NCI-H774 (cell line): Measurements from ENCODE around the gene KIAA1755.

ENCODE experiments used
- DNase-seq: peaks from one replicate; lab custom pipeline; 2025; lab: John Stamatoyannopoulos, UW

Gene KIAA1755

GRCh38 chr20:38202153-38202981, 58.2 kb downstream of the KIAA1755 start:
- DNase-seq, result no peak

- DNase-seq, result no peak
These were observed 59.2 kb downstream of the KIAA1755 start for GRCh38 chr20:38201356-38201755.

DNA sequence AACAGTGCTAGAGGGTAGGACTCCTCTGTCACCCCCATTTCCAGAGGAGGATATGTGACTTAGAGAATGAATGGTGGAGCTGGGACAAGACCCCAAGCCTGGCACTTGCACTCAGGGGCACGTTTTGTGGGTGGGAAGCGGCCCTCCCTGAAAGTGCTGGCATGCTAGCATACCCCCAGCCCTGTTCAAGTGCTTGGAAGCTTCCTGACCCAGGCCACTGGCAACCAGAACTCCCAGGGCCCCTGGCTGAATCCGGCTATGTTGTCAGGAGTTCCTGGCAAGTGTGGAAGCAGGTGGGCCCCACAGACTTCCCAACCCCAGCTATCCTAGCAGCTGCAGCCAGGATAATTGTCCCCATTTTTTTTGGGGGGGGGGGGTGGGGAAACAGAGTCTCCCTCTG, 59.9 kb downstream of the KIAA1755 start:
- no peak for DNase-seq

GRCh38 chr20:38199501-38200390, 60.8 kb downstream of the KIAA1755 start:
- DNase-seq, result no peak

DNA sequence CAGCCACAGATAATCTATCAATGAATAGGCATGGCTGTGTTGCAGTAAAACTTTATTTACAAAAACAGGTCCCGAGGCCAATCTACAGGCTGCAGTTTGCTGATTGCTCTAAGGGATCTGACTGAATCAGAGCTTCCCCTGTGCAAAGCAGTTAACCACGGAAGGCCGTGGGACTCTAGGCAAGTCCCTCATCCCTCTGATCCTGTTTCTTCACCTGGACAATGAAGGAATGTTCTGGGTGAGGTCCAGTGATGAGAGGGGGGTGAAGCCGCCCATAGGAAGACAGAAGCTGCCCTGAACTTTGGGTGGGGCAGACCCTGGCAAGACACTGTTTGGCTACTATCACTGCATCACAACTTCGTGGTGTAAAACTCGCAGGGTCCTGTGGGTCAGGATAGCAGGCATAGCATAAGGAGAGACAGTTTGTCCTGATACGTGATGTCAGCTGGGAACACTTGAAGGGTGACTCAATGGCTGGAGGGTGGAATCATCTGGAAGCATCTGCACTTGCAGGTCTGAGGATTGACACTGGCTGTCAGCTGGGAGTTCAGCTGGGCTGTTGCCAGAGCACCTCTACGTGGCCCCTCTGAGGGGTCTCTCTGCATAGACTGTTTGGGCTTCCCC, 62.2 kb downstream of the KIAA1755 start:
- no peak for DNase-seq

- DNase-seq, result no peak
These were observed 62.9 kb downstream of the KIAA1755 start for GRCh38 chr20:38197619-38198018.

DNA sequence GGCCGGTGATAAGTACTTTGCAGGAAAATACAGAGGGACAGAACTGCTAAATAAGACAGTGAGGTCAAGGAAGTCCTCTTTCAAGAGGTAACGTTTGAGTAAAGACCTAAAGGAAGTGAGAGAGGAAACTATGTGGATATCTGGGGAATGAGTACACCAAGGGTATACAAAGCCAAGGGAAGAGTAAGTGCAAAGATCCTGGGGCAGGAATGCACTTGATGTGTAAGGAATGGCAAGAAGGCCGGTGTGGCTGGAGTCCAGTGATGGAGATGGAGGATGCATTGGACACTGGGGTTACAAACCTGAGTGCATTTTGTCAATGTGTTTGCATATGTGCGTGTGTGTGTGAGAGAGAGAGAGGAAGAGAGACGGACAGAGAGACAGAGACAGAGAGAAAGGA, 63.3 kb downstream of the KIAA1755 start:
- DNase-seq, result no peak

GRCh38 chr20:38196592-38196991, 63.9 kb downstream of the KIAA1755 start:
- no peak for DNase-seq

GRCh38 chr20:38196076-38196475, 64.5 kb downstream of the KIAA1755 start:
- DNase-seq, result no peak

DNA sequence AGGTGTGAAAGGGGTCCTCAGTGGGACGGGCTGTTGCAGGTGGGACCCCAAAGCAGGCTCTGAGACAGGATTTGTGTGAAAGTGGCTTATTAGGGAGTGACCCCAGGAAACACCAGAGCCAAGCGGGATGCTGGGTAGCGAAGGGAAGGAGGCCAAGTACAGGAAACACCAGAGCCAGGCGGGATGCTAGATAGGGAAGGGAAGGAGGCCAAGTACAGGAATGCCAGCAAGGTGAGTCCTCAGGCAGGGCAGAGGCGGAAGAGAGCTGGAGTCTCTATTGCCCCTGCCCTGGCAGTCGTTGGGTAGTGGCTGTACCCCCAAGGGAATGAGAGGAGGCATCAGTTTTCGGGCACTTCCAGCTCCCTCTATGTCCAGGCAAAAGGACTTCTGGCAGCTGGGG, 65.0 kb downstream of the KIAA1755 start:
- no peak for DNase-seq

DNA sequence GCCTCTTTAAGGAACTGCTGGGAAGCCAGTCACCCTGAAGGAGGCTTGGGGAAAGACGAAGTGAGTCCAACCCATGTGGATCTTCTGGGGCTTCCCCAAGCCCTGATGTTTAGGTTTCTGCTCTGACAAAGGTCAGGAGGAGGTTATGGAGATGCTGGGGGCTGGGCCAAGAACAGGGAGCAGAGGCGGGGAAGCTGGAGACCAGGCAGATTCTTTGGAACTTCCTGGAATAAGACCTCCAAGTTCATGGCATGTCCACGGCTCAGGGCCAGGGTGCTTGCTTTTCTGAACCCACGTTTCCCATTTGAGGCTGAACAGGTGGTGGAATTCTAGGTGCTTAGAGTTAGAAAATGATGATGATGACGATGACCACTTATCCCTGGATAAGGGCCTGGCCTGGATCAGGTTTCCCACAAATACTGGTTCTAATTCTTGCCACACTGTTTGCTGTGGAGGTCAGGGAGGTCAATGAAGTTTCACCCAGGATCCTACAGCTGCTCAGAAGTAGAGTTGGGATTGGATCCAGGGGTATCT, 65.5 kb downstream of the KIAA1755 start:
- DNase-seq, result no peak

DNA sequence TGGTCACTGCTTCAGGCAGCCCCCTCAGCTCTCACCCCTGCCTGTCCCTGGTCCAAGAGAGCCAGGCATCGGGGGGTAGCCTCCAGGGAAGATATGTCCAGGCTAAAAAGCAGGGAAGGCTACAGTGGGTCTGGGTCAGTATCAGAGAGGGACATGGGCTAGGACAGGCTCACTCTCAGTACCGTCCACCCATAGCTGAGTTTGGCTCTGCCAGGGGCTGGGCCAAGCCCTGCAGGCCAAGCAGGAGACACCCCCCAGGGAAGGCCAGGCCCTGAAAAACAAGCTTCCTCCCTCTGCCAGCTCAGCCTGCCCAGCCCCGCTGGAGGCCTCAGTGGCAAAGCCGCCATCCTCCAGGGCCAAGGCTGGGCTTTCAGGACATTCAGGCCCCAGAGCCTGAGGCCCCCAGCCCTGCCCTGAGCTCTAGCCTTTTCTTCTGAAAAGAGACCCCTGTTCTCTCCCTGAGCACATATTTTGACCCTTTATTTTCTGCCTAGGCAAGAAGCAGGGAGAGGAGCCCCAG, 66.9 kb downstream of the KIAA1755 start:
- DNase-seq, result no peak

- DNase-seq, result no peak
These were observed 68.1 kb downstream of the KIAA1755 start for GRCh38 chr20:38192323-38192885.

DNA sequence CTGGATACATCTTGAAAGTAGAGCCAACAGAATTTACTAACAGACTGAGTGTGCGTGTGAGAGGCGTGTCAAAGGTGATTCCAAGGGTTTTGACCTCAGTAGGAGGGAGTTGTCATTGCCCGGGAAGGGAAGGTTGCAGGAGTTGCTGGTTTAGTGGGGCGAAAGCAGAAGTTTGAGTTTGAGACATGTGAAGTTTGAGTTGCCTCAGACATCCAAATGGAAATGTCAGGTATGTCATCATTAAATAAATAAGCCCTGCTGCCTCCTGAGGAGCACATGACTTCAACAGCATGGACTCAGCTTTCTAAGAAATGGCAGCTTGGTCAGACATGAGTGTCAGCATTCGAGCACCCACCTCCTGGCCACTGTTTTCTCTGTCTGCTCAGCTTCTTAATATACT, 68.9 kb downstream of the KIAA1755 start:
- DNase-seq, result no peak

DNA sequence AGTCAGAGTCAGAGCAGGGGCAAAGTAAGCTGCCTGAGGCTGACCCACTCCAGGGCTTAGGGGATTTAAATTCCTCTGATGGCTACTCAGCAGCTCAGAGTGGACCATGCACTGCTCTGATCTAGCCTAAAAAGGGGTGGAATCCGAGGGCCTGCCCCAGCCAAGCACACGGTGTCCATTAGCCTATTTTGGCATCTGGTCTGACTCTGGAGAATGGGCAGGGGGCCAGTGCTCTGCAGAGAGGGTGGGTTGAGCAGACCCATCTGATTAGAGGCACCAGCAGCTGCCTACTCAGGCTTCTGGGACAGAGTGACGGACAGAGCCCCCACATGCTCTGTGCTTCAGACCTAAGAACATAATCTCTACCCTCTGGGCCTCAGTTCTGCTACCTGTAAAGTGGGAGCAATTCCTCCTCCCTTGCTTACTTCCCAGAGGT, 69.6 kb downstream of the KIAA1755 start:
- DNase-seq, result no peak

DNA sequence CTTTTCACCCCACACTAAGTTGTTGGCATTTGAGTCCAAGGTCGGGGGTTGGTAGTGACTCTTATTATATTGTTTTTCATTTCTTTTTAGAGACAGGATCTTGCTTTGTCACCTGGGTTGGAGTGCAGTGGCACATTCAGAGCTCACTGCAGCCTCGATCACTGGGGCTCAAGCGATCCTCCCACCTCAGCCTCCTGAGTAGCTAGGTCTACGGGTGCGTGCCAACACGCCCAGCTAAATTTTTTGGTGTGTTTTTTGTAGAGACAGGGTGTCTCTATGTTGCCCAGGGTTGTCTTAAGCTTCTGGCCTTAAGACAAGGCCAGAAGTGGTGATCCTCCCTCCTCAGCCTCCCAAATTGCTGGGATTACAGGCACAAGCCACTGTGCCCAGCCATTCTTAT, 70.4 kb downstream of the KIAA1755 start:
- no peak for DNase-seq

- DNase-seq, result no peak
These were observed 73.0 kb downstream of the KIAA1755 start for GRCh38 chr20:38187517-38187916.

GRCh38 chr20:38186788-38187221, 73.7 kb downstream of the KIAA1755 start:
- DNase-seq, result no peak

DNA sequence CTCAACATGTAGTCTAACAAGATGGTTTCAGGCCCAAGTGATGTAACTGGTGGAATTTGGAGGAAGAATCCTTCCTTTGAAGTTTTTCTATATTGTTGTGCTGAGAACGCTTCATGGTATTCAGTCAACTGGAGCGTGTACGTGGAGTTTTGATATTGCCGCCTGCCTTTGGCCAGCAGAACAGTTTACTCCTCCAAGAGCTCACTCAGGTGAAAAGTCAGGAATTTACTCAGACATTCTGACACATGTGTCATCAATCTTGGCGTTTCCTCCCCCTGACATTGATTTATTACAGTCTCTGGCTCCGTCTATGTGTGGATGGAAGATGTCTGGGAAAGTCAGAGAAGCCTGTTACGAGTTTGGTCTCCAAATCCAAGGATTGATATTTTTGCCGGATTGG, 76.4 kb downstream of the KIAA1755 start:
- no peak for DNase-seq

DNA sequence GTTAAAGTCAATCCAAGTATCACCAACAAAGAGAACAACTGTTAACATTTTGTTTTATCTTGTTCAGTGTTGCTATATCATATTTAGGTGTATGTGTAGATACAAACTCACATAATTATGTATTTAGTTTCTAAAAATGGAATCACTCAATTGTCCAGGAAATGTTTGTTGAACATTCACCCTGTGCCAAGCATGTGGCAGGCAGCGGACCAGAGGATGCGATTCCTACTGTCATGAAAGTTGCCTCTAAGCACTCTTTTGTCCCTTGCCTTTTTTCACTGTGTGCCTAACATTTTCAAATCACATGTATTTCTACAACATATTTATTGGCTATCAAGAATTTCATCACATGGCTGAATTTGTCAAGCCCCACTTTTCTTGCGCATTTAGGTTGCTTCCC, 78.6 kb downstream of the KIAA1755 start:
- no peak for DNase-seq

DNA sequence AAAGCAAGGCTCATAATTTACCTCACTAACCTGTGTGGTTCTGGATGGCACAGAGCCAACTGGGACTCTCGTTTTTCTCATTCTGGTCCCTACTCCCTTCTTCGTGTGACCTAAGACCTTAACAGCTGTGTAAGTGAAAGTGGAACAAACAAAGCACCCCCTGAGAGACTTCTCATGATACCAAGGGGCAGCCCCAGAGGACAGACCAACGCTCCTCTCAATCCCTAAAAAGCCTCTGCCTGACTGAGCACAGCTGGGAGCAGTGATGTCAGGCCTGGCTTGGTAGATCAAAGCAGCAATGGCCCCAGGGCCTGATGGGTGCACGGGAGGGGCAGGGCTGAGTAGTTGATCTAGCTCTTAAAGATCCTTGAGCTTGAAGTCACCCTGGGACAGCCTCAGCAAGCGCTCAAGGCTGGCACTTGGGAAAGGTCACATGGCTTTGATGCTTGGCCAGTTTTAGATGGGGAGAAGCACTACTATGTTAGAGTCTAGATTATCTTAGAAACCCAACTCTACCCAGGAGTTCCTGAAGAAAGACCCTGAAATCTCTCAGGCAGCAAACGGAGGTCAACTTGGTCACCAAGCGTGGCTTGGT, 79.2 kb downstream of the KIAA1755 start:
- no peak for DNase-seq
